Measurements from ENCODE around the gene PDLIM5. TPM values are rescaled to one million over a fixed set of nuclear protein-coding genes. Genes with fewer than 3 reads are reported as not detected.
A peak's percentile ranks its signal among the peaks of the same experiment; 100 is the strongest.

The PDLIM5 gene
- total and polyA plus RNA-seq, 9 donors = 24.9 to 160 (median 87.8) TPM

DNA sequence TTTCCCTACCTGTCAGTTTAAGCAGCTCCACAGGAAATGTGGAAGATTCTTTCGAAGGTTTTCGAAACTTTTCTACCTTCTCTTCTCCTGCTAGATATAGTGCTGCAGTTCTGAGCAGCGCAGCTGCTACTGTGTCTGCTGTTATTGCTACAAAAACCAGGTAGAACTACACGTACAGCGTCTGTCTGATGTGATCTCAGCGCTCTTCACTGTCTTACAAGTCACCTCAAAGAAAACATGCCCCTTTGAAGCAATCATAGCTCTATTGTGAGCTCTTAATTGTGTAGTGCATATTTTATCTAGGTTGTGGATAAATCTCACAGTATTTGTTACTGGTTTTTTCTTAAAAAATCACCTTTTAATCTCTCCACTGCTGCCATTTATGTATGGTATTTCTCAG is 158.4 kb downstream of the PDLIM5 start:
- H3K4me1 ChIP-seq (ENCODE audit: insufficient read depth) = peaks cover 5% of the 10 kb centered on the region
- H3K27ac ChIP-seq = no peak overlapping the region
- no peak overlapping the region for H3K4me3 ChIP-seq
- H3K27me3 ChIP-seq = no peaks in the 10 kb centered on the region
- no peaks in the 10 kb centered on the region for H3K9me3 ChIP-seq
- intact Hi-C loops (cut with DNase I) = no loop called here
- WGBS, 3 donors = 91 to 97% (median 95%) methylated on average over 6 of the region's 6 CpGs
- TF ChIP-seq EP300 (IDR thresholded peaks at IDR 0.05) = no peak
- TF ChIP-seq, protein P1, sequence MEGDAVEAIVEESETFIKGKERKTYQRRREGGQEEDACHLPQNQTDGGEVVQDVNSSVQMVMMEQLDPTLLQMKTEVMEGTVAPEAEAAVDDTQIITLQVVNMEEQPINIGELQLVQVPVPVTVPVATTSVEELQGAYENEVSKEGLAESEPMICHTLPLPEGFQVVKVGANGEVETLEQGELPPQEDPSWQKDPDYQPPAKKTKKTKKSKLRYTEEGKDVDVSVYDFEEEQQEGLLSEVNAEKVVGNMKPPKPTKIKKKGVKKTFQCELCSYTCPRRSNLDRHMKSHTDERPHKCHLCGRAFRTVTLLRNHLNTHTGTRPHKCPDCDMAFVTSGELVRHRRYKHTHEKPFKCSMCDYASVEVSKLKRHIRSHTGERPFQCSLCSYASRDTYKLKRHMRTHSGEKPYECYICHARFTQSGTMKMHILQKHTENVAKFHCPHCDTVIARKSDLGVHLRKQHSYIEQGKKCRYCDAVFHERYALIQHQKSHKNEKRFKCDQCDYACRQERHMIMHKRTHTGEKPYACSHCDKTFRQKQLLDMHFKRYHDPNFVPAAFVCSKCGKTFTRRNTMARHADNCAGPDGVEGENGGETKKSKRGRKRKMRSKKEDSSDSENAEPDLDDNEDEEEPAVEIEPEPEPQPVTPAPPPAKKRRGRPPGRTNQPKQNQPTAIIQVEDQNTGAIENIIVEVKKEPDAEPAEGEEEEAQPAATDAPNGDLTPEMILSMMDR (IDR thresholded peaks at IDR 0.05) = no peak
- TF ChIP-seq POLR2A (IDR thresholded peaks at IDR 0.05) = no peak
- no peaks in the 10 kb centered on the region for H3K36me3 ChIP-seq
- DNase-seq = no peak

DNA sequence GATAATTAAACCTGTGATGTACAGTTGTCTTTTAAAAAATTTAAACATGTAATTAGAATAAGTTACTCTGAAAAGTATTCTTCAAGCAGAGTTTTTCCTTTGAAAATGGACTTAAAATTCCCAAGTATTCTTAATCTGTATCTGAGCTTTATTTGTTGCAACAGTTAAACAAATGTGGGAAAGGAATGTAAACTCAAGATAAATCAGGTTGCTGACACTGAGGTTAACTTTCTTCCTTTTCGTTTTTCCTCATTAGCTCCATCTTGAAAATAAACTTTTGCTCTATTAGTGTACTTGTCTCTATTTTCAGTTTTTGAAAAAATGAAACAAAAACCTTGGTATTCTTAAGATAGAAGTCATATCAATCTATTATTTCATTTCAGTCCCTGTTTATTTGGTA is 161.5 kb downstream of the PDLIM5 start:
- no peak for DNase-seq
- intact Hi-C loops (cut with DNase I) = no loop called here
- H3K4me3 ChIP-seq = no peak overlapping the region
- WGBS, 3 donors = 8 to 10% (median 9%) methylated on average over 1 of the region's 1 CpG
- H3K36me3 ChIP-seq = no peaks in the 10 kb centered on the region
- no peaks in the 10 kb centered on the region for H3K9me3 ChIP-seq
- TF ChIP-seq POLR2A (IDR thresholded peaks at IDR 0.05) (no peak), EP300 (IDR thresholded peaks at IDR 0.05) (no peak)
- TF ChIP-seq, protein P1 (IDR thresholded peaks at IDR 0.05) = no peak
- peaks cover 5% of the 10 kb centered on the region for H3K4me1 ChIP-seq (ENCODE audit: insufficient read depth)
- H3K27ac ChIP-seq = no peak overlapping the region
- no peaks in the 10 kb centered on the region for H3K27me3 ChIP-seq

DNA sequence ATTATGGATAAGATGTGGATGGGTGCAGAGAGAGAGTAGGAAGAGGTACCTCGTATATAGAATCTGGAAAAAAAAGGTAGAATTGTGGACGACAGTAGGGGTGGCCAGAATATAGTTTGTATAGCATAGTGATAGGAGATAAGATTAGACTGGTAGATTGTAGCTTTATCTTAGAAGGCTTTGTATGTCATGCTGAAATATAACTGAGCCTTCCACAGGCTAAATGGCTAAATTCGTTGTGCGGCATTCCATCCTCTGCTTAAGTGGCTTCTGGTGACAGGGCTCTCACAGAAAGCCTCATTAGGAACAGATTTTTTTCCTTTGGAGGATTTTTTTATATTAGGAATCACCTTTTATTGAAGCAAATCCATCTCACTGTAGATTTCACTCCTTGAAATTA is 163.7 kb downstream of the PDLIM5 start:
- DNase-seq = no peak

DNA sequence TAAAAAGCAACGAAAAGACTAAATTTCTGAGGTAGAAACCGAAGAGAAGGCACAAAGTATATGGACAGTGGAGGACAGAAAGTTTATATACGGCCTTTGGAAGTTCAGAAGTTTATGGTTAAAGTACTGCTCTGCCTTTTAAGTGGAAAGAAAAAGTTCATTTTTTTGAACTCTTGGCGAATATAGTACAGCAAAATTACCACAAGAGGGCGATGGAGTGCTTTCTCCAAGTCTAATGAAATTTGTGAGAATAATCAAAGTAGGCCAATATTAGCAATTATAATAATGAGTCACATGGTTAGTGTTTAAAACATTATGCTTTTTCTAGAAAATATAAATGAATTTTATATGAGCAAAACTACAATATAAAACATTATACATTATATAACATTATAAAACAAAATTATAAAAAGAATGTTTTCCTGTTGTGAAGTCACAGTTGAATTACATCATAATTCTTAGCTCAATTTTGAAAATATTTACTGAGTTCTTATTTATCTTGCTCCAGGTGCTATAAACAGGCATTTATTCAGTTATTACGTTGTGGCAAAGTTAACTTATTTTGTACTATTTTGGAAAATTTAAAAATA is 169.8 kb downstream of the PDLIM5 start:
- Histone ChIP-seq H3K4me1 (ENCODE audit: insufficient read depth) (no peaks in the 10 kb centered on the region), H3K27me3 (no peaks in the 10 kb centered on the region), H3K36me3 (no peaks in the 10 kb centered on the region), H3K9me3 (no peaks in the 10 kb centered on the region), H3K4me3 (no peak overlapping the region), H3K27ac (peak overlapping the region in 1 of 2 donors; percentile 29)
- 8 to 13% (median 11%) methylated on average over 6 of the region's 6 CpGs for WGBS, 3 donors
- no peak for TF ChIP-seq POLR2A (IDR thresholded peaks at IDR 0.05)
- no peak for TF ChIP-seq EP300 (IDR thresholded peaks at IDR 0.05)
- TF ChIP-seq, protein P1 (IDR thresholded peaks at IDR 0.05) = peak; percentile 61 to 77 (median 65)
- intact Hi-C loops (cut with DNase I) = loop anchor here in 2 of 4 donors (10.0 kb wide), 1 partner anchor 483 kb away; no protein-coding TSS in a partner anchor
- peak in 1 of 5 donors; percentile 25 for DNase-seq

More for the DNA sequence above, 163.7 kb downstream of the PDLIM5 start:
- 89 to 94% (median 90%) methylated on average over 4 of the region's 4 CpGs for WGBS, 3 donors
- Histone ChIP-seq H3K36me3 (no peaks in the 10 kb centered on the region), H3K4me1 (ENCODE audit: insufficient read depth) (peaks cover 5% of the 10 kb centered on the region), H3K27ac (no peak overlapping the region), H3K4me3 (no peak overlapping the region), H3K9me3 (no peaks in the 10 kb centered on the region), H3K27me3 (no peaks in the 10 kb centered on the region)
- intact Hi-C loops (cut with DNase I) = no loop called here
- TF ChIP-seq EP300 (IDR thresholded peaks at IDR 0.05) (no peak), POLR2A (IDR thresholded peaks at IDR 0.05) (no peak)
- TF ChIP-seq, protein P1 (IDR thresholded peaks at IDR 0.05) = no peak
